DND-41 (cell line): ENCODE results near the gene SPATA22.

Source experiments
- ATAC-seq: fragments of 200-7000 bp; cut with Tn5 transposase; 3 replicates; pipeline ENCODE4 v1.9.1; 2021; ENCODE audit warnings: low read depth; ENCODE audit not compliant: insufficient read depth
- DNase-seq: peaks from one replicate; pipeline ENCODE4 v3.0.0-alpha.2; 2020
- H2AFZ ChIP-seq: 2 replicates; pipeline ENCODE4 v1.6.0; 2012; ENCODE audit warnings: low read depth, low read length
- H3K27ac ChIP-seq: 2 replicates; pipeline ENCODE4 v1.5.1; 2012; ENCODE audit warnings: low read length, inconsistent platforms
- H3K27me3 ChIP-seq: fragments of 200-600 bp; sonication (generic); 2 replicates; pipeline ENCODE4 v1.6.0; 2012; ENCODE audit warnings: low read length, mild to moderate bottlenecking, inconsistent platforms; ENCODE audit not compliant: insufficient read depth, poor library complexity
- H3K36me3 ChIP-seq: 2 replicates; pipeline ENCODE4 v1.5.1; 2012; ENCODE audit warnings: low read length, inconsistent platforms; ENCODE audit not compliant: insufficient read depth
- H3K4me1 ChIP-seq: 2 replicates; pipeline ENCODE4 v1.5.1; 2012; ENCODE audit warnings: mild to moderate bottlenecking, low read length; ENCODE audit not compliant: insufficient read depth
- H3K4me2 ChIP-seq: 2 replicates; pipeline ENCODE4 v1.6.0; 2012; ENCODE audit warnings: mild to moderate bottlenecking, moderate library complexity, low read length, inconsistent platforms; ENCODE audit not compliant: insufficient read depth
- H3K4me3 ChIP-seq, 2 experiments: fragments of 200-600 bp in 1 of 2; shearing (Covaris generic) in 1 of 2; 2 replicates each; pipeline ENCODE4 v1.5.1; 2012 to 2016; ENCODE audit warnings: inconsistent platforms in 2 of 2, low read length in 2 of 2, mild to moderate bottlenecking in 2 of 2, low read depth in 1 of 2, moderate library complexity in 1 of 2
- H3K79me2 ChIP-seq: 2 replicates; pipeline ENCODE4 v1.6.0; 2012; ENCODE audit warnings: low read length, inconsistent platforms; ENCODE audit not compliant: insufficient read depth
- H3K9ac ChIP-seq: 2 replicates; pipeline ENCODE4 v1.6.0; 2012; ENCODE audit warnings: low read depth, mild to moderate bottlenecking, inconsistent platforms, low read length, moderate library complexity
- H3K9me3 ChIP-seq: 2 replicates; pipeline ENCODE4 v1.5.1; 2012; ENCODE audit warnings: low read length, moderate library complexity, mild to moderate bottlenecking, inconsistent platforms; ENCODE audit not compliant: insufficient read depth, severe bottlenecking
- H4K20me1 ChIP-seq: 2 replicates; pipeline ENCODE4 v1.6.0; 2012; ENCODE audit warnings: low read length; ENCODE audit not compliant: insufficient read depth
- EZH2 ChIP-seq: IDR thresholded peaks from 3 replicates; pipeline ENCODE4 v1.6.1; 2012; ENCODE audit warnings: borderline replicate concordance, low read depth, mild to moderate bottlenecking, moderate library complexity, low read length, inconsistent platforms; ENCODE audit not compliant: severe bottlenecking
- TF ChIP-seq, protein P1 (sequence below): IDR thresholded peaks from 2 replicates; pipeline ENCODE4 v1.5.1; 2012; ENCODE audit warnings: borderline replicate concordance, low read length, moderate library complexity, mild to moderate bottlenecking; ENCODE audit not compliant: poor library complexity, severe bottlenecking; ENCODE audit errors: extremely low read depth

The SPATA22 gene

DNA sequence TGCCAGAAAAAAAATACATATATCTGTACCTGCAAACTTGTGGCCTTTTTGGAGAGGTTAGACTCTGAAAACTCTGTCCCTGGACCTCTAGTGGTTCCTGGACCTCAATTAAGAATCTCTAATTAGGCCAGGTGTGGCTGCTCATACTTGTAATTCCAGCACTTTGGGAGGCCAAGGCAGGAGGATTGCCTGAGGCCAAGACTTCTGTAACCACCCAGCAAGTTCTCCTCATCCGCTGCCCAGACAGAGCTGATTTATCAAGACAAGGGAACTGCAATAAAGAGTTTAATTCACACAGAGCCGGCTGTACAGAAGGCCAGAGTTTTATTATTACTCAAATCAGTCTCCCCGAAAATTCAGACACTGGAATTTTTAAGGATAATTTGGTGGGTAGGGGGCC lies 8.4 kb upstream of the SPATA22 start:
- Histone ChIP-seq H2AFZ (no peak overlapping the region), H3K9ac (no peak overlapping the region), H3K4me1 (no peaks in the 10 kb centered on the region), H4K20me1 (no peaks in the 10 kb centered on the region), H3K4me2 (no peak overlapping the region), H3K27me3 (peaks cover 8% of the 10 kb centered on the region), H3K9me3 (no peaks in the 10 kb centered on the region), H3K79me2 (no peaks in the 10 kb centered on the region), H3K27ac (no peak overlapping the region), H3K4me3 (no peak overlapping the region), H3K36me3 (no peaks in the 10 kb centered on the region)
- TF ChIP-seq, protein P1, sequence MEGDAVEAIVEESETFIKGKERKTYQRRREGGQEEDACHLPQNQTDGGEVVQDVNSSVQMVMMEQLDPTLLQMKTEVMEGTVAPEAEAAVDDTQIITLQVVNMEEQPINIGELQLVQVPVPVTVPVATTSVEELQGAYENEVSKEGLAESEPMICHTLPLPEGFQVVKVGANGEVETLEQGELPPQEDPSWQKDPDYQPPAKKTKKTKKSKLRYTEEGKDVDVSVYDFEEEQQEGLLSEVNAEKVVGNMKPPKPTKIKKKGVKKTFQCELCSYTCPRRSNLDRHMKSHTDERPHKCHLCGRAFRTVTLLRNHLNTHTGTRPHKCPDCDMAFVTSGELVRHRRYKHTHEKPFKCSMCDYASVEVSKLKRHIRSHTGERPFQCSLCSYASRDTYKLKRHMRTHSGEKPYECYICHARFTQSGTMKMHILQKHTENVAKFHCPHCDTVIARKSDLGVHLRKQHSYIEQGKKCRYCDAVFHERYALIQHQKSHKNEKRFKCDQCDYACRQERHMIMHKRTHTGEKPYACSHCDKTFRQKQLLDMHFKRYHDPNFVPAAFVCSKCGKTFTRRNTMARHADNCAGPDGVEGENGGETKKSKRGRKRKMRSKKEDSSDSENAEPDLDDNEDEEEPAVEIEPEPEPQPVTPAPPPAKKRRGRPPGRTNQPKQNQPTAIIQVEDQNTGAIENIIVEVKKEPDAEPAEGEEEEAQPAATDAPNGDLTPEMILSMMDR, result no peak
- no peak for TF ChIP-seq EZH2
- no peak for DNase-seq
- ATAC-seq, result no peak

DNA sequence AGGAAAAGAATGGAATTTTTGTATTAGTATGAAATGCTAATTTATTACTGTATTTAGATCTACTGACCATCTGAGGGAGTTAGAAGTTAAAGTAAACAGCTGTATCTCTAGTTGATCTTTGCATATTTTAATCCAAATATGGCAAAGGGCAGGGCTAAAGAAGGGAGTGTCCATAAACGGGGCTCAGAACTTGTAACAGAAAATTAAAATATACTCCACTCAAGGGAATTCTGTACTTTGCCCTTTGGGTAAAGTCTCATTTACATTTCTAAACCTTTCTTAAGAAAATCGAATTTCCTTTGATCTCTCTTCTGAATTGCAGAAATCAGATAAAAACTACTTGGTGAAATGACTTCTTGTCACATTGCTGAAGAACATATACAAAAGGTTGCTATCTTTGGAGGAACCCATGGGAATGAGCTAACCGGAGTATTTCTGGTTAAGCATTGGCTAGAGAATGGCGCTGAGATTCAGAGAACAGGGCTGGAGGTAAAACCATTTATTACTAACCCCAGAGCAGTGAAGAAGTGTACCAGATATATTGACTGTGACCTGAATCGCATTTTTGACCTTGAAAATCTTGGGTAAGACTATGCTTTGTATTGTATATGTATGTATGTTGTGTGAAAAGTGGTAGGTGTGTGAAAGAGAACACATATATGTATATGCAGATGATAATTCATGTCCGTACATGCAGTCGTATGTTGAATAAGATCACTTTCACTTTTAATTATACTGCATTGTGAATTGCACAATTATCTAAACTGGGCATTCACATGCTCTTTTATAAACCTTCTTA lies 4.4 kb upstream of the SPATA22 start, which contains the start of gene ASPA:
ASPA (plus strand) TSS at position 186 of the 799 bp plus-strand sequence; CDS start at position 349, 163 bp downstream.
- no peak within 1 kb of the TSS for H3K4me3 ChIP-seq
- H3K9me3 ChIP-seq, result no peaks in the 10 kb centered on the region
- H2AFZ ChIP-seq, result no peak within 1 kb of the TSS
- H3K79me2 ChIP-seq, result no peaks in the 10 kb centered on the region
- no peak within 1 kb of the TSS for H3K27ac ChIP-seq
- no peaks in the 10 kb centered on the region for H3K4me1 ChIP-seq
- no peaks in the 10 kb centered on the region for H3K27me3 ChIP-seq
- TF ChIP-seq EZH2, result no peak
- TF ChIP-seq, protein P1, result no peak
- no peaks in the 10 kb centered on the region for H4K20me1 ChIP-seq
- H3K9ac ChIP-seq, result no peak within 1 kb of the TSS
- DNase-seq (no peak), ATAC-seq (no peak)
- H3K4me2 ChIP-seq, result no peak within 1 kb of the TSS
- H3K36me3 ChIP-seq, result no peaks in the 10 kb centered on the region

DNA sequence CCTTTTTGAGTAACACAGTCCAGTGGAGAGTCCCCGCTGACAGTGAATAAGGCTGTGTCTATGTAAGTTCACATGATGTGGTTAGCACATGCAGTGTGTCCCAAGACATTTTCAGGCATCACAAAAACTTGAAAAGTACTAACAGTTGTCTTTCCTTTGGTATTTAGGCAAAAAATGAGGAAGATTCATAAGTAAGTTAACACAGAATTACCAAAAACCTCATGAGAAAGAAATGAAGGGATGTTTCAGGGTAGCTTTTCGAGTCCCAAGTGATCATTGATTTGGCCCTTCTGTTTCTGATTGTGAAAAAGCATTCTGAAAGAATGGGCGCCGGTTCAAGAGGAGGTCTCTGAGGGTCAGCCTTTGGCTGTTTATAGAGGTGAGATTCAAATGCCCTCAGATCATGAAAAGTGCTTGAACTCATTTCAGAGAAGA lies 3.6 kb upstream of the SPATA22 start:
- Histone ChIP-seq H3K27ac (no peak overlapping the region), H2AFZ (no peak overlapping the region)
- no peak for TF ChIP-seq EZH2
- TF ChIP-seq, protein P1, result no peak

More for the DNA sequence above, 3.6 kb upstream of the SPATA22 start:
- H3K4me3 ChIP-seq, result no peak overlapping the region
- H3K9me3 ChIP-seq, result no peaks in the 10 kb centered on the region
- H3K36me3 ChIP-seq, result no peaks in the 10 kb centered on the region
- H3K27me3 ChIP-seq, result no peaks in the 10 kb centered on the region
- H3K9ac ChIP-seq, result no peak overlapping the region
- DNase-seq (no peak), ATAC-seq (no peak)
- H4K20me1 ChIP-seq, result no peaks in the 10 kb centered on the region
- H3K4me2 ChIP-seq, result no peak overlapping the region
- no peaks in the 10 kb centered on the region for H3K4me1 ChIP-seq
- no peaks in the 10 kb centered on the region for H3K79me2 ChIP-seq
